Spinal cord (tissue), 10 donors: Measurements from ENCODE around the gene PHETA1. TPM values are rescaled to one million over a fixed set of nuclear protein-coding genes. Genes with fewer than 3 reads are reported as not detected.
"Not testable (repeated sequence)": the region's sequence is repeated elsewhere in the genome, so short reads cannot be mapped to it uniquely, and the experiment has no call there.

Experiments
- DNase-seq, 6 donors: peaks; one replicate each; pipeline versions ENCODE4 v3.0.0 to v3.0.0-alpha.2; 2013 to 2015; ENCODE audit warnings: low spot score in 6 of 6, low read depth in 4 of 6
- H3K27ac ChIP-seq: one replicate; pipeline ENCODE4 v1.5.1; 2013; ENCODE audit warnings: low read depth, low read length, control low read depth
- H3K27me3 ChIP-seq: one replicate; pipeline ENCODE4 v1.6.1; 2013; ENCODE audit warnings: low read length; ENCODE audit not compliant: control insufficient read depth, insufficient read depth
- H3K36me3 ChIP-seq: one replicate; pipeline ENCODE4 v1.6.1; 2013; ENCODE audit warnings: low read length; ENCODE audit not compliant: control insufficient read depth, insufficient read depth
- H3K4me1 ChIP-seq: one replicate; pipeline ENCODE4 v1.6.1; 2013; ENCODE audit warnings: low read length; ENCODE audit not compliant: control insufficient read depth, insufficient read depth
- H3K4me3 ChIP-seq: one replicate; pipeline ENCODE4 v1.5.1; 2013; ENCODE audit warnings: low read depth, low read length, control low read depth
- H3K9me3 ChIP-seq: one replicate; pipeline ENCODE4 v1.6.1; 2013; ENCODE audit warnings: low read length; ENCODE audit not compliant: control insufficient read depth, insufficient read depth
- WGBS: methylation state at CpG from one replicate; pipeline ENCODE4 v1.1.5; 2013; ENCODE audit warnings: missing lambda C conversion rate; ENCODE audit not compliant: insufficient coverage; 5-methylcytosine and 5-hydroxymethylcytosine counted together
- polyA plus RNA-seq, 2 donors: library from polyadenylated mRNA; unstranded; fragments of 120-200 nt; gene quantifications; one replicate each; pipeline ENCODE4 v1.2.1, GENCODE V29; 2013; ENCODE audit not compliant: insufficient read length in 2 of 2
- total RNA-seq, 2 donors: library from RNA; depleted of rRNA in 1 of 2; stranded (reverse); fragments of 120-200 nt in 1 of 2; fragments of >200 nt in 1 of 2; gene quantifications; one replicate each; pipeline versions ENCODE4 v1.2.3 to v1.2.4, GENCODE V29; 2013 to 2014
- donor health status: healthy.

The PHETA1 gene
- total and polyA plus RNA-seq, 4 donors = 3.4 to 20.4 (median 11.8) TPM

- no peak for DNase-seq
- Histone ChIP-seq H3K4me1 (no peaks in the 10 kb centered on the region), H3K27me3 (no peaks in the 10 kb centered on the region), H3K9me3 (no peaks in the 10 kb centered on the region), H3K4me3 (no peak overlapping the region), H3K27ac (no peak overlapping the region), H3K36me3 (peaks cover 8% of the 10 kb centered on the region)
- WGBS = 91% methylated on average over 19 of the region's 20 CpGs
Measured at GRCh38 chr12:111341426-111342065, 27.3 kb downstream of the PHETA1 start.

- not testable (repeated sequence) for H3K9me3 ChIP-seq, H3K4me1 ChIP-seq, H3K36me3 ChIP-seq, H3K27me3 ChIP-seq, H3K27ac ChIP-seq, H3K4me3 ChIP-seq, DNase-seq
- 60% methylated on average over 1 of the region's 8 CpGs for WGBS
Measured at GRCh38 chr12:111340680-111341079, 28.2 kb downstream of the PHETA1 start.

GRCh38 chr12:111340231-111340630, 28.7 kb downstream of the PHETA1 start:
- no peak overlapping the region for H3K27ac ChIP-seq
- no peaks in the 10 kb centered on the region for H3K4me1 ChIP-seq
- no peak for DNase-seq
- no peaks in the 10 kb centered on the region for H3K9me3 ChIP-seq
- H3K36me3 ChIP-seq = peaks cover 8% of the 10 kb centered on the region
- no peak overlapping the region for H3K4me3 ChIP-seq
- no peaks in the 10 kb centered on the region for H3K27me3 ChIP-seq
- WGBS = no CpG with 5 or more reads among the region's 1 CpG

- no peak overlapping the region for H3K4me3 ChIP-seq
- 91% methylated on average over 6 of the region's 7 CpGs for WGBS
- no peak overlapping the region for H3K27ac ChIP-seq
- no peaks in the 10 kb centered on the region for H3K27me3 ChIP-seq
- H3K9me3 ChIP-seq = no peaks in the 10 kb centered on the region
- peaks cover 11% of the 10 kb centered on the region for H3K36me3 ChIP-seq
- no peaks in the 10 kb centered on the region for H3K4me1 ChIP-seq
- no peak for DNase-seq
Measured at GRCh38 chr12:111339321-111339938, 29.5 kb downstream of the PHETA1 start.

- no peaks in the 10 kb centered on the region for H3K27me3 ChIP-seq
- 82% methylated on average over 9 of the region's 12 CpGs for WGBS
- no peak for DNase-seq
Measured at GRCh38 chr12:111338096-111338495, 30.8 kb downstream of the PHETA1 start.

GRCh38 chr12:111337371-111337770, 31.5 kb downstream of the PHETA1 start:
- Histone ChIP-seq H3K27me3 (no peaks in the 10 kb centered on the region), H3K9me3 (no peaks in the 10 kb centered on the region)
- 67% methylated on average over 1 of the region's 5 CpGs for WGBS

More at GRCh38 chr12:111338096-111338495, 30.8 kb downstream of the PHETA1 start:
- H3K36me3 ChIP-seq = peaks cover 13% of the 10 kb centered on the region
- no peak overlapping the region for H3K27ac ChIP-seq
- H3K4me3 ChIP-seq = no peak overlapping the region
- H3K9me3 ChIP-seq = no peaks in the 10 kb centered on the region
- no peaks in the 10 kb centered on the region for H3K4me1 ChIP-seq

GRCh38 chr12:111336411-111336810, 32.5 kb downstream of the PHETA1 start:
- not testable (repeated sequence) for H3K27me3 ChIP-seq, H3K4me1 ChIP-seq, H3K36me3 ChIP-seq, H3K4me3 ChIP-seq, H3K27ac ChIP-seq, H3K9me3 ChIP-seq, DNase-seq
- 97% methylated on average over 3 of the region's 6 CpGs for WGBS

More at GRCh38 chr12:111337371-111337770, 31.5 kb downstream of the PHETA1 start:
- no peak for DNase-seq
- no peak overlapping the region for H3K4me3 ChIP-seq
- H3K4me1 ChIP-seq = no peaks in the 10 kb centered on the region
- no peak overlapping the region for H3K27ac ChIP-seq
- peaks cover 13% of the 10 kb centered on the region for H3K36me3 ChIP-seq

GRCh38 chr12:111335811-111336210, 33.1 kb downstream of the PHETA1 start:
- Histone ChIP-seq H3K36me3 (peaks cover 8% of the 10 kb centered on the region), H3K4me3 (no peak overlapping the region), H3K4me1 (no peaks in the 10 kb centered on the region), H3K27ac (no peak overlapping the region), H3K27me3 (no peaks in the 10 kb centered on the region), H3K9me3 (no peaks in the 10 kb centered on the region)
- no peak for DNase-seq
- 77% methylated on average over 6 of the region's 7 CpGs for WGBS

- H3K4me3 ChIP-seq, H3K9me3 ChIP-seq, H3K36me3 ChIP-seq, H3K27me3 ChIP-seq, H3K27ac ChIP-seq, H3K4me1 ChIP-seq, DNase-seq: not testable (repeated sequence)
- WGBS = 90% methylated on average over 6 of the region's 10 CpGs
Measured at GRCh38 chr12:111335301-111335700, 33.6 kb downstream of the PHETA1 start.

GRCh38 chr12:111334393-111334915, 34.4 kb downstream of the PHETA1 start:
- DNase-seq = no peak
- Histone ChIP-seq H3K36me3 (peaks cover 8% of the 10 kb centered on the region), H3K27ac (no peak overlapping the region), H3K4me3 (no peak overlapping the region), H3K27me3 (no peaks in the 10 kb centered on the region), H3K9me3 (no peaks in the 10 kb centered on the region), H3K4me1 (no peaks in the 10 kb centered on the region)
- 94% methylated on average over 10 of the region's 11 CpGs for WGBS
